OCI-M1 (cell line): ENCODE measurements around the gene HAUS7.

Experiments
- DNase-seq: peaks from one replicate; lab custom pipeline; 2025; lab: John Stamatoyannopoulos, UW

The HAUS7 gene

DNA sequence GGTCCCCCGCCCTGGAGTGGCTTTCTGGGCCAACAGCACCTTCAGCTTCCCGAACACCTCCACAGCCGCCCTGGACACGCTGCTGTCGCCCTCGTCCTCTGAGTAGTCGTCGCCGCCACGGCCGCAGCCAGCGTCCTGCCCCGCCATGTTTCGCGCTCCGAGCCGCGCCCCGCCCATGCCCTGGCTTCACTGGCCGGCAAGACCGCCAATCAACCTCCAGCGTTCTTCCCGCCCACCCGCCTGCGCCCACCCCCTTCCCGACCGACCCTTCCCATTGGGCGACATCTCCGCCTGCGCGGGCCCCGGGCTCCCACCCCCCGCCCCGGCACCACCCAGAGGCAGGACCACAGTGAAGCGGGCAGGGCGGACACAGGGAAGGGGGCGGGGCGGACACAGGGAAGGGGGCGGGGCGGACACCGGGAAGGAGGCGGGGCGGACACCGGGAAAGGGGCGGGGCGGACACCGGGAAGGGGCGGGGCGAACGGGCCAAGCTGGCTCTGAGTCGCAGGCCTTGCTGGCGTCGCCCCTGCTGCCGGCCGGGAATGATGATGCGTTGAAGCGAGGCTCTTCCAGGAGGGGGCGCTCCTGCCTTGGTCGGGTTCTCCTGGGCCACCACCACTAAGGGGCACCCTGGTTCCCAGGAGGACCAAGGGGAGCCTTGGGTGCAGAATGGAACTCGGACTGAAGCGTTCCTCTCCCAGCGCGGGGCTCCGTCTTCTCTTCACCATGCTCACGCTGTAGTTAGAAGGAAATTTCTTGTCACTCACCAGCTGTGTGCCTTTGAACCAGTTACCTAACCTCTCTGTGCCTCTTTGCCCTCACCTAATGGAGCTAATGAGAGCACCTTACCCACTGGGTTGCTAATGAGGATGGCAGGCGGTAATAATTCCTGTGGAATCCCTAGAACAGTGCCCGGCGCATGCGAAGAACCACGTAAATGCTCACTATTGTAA, at the start of gene HAUS7:
Gene HAUS7, minus strand, starts transcription at position 166 of the 953 bp plus-strand sequence. Its CDS starts 19 bp downstream, at position 147.
- DNase-seq, result peak; percentile 94

DNA sequence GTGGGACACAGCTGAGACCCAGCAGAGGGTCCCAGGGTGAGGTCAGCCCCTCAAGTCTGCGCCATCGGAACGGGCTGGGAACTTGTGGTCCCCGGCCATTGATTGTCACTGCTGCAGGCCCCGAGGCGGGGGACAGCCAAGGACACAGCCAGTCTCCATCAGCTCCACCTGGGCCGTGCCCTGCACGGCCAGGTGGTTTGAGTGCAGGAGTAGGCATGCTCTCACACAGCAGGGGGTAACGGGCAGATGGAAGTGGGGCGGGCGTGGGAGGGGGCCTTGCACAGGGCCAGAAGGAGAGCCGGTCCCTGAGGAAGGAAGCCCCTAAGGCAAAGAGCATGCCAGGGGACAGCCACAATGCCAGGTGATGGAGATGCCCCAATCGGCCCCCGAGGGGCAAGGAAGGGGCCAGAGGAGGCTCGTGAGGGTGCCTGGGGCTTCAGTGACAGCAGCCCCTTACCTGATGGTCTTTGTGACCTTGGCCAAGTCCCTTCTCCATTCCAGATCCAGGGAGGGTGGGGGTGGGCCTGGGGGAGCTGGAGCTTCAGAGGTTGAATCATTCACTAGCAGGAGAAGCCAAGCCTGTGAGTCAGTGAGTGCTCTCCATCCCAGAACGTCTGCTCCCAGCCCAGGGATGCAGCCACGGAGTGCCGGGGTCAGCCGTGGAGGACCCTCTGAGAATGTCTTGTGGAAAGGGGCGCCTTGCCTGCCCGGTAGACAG, 49.4 kb upstream of the HAUS7 start:
- DNase-seq, result no peak

DNA sequence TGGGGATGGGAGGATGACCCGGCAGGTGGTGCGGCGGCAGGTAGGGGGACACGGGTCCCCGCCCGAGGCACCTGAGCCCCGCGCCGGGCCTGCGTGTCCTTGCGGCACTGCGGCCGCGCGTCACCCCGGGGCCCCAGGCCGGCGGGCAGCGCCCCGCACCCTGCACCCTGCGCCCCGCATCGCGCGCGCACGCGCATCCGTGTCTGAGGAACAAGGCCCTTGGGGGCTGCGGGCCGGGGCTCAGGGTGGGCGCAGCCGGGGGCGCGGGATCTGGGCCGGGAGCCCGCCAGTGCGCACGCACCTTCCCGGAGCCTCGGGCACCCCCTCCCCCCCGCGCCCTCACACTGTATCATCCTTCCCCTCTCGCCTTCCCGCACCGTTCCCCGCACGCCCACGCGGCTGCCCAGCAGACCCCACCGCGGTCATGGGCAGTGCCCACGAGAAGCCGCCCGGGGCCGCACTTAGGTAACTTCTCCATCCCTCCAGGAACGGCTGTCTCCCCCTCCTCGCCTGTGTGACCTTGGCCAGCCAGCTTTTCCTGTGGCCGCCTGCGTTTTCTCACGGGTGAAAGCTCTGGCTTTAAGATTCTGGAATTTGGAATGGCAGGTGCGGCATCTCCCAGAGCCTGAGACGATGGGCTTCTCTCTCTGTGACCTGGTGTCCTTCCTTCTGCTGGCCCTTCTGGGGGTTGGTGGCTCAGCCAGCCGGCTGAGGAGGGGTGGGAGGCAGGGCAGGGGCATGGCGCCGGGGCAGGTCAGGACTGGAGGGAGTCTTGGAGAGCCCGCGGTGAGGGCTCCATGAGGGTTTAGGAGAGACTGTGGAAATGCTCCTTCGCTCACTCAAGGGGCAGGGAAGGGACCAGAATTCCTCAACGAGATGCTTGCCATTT, 47.8 kb upstream of the HAUS7 start:
- DNase-seq, result no peak

DNA sequence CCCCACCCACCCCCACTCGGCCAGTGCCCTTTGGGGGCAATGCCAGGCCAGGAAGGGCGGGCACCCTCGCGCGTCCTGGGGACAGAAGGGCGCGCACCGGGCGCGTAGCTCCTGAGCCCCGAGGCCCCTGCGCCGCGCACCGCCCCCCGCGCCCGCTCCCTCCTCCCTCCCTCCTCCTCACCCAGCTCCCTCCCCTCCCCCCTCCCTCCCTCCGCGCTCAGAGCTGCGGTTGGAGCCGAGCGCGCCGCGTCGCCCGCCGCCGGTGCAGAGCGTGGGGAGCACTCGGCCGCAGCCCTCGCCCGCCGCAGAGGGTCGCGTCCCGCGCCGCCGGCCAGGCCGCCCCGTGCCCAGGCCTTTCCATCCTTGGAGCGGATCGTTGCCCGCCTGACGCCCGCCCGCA, 47.0 kb upstream of the HAUS7 start, which contains the start of gene ATP2B3:
Gene ATP2B3, plus strand, starts transcription at position 220 of the 400 bp plus-strand sequence. CDS start 18,606 bp downstream, outside the sequence.
- no peak for DNase-seq

DNA sequence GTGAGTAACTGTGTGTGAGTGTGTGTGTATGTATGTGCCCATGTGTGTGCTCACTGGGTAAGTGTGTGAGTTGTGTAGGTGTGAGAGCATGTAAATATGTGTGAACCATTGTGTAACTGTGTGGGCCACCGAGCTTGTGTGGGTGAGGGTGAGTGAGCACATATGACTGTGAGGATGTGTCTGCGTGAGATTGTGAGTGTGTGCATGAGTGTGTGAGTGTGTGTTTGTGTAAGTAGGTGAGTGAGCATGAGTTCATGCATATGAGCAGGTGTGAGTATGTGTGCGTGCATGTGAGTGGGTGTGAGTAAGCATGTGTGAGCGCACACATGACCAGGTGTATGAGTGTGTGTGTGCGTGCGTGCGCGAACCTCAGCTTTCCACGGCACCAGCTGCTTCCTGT, 45.7 kb upstream of the HAUS7 start:
- no peak for DNase-seq

DNA sequence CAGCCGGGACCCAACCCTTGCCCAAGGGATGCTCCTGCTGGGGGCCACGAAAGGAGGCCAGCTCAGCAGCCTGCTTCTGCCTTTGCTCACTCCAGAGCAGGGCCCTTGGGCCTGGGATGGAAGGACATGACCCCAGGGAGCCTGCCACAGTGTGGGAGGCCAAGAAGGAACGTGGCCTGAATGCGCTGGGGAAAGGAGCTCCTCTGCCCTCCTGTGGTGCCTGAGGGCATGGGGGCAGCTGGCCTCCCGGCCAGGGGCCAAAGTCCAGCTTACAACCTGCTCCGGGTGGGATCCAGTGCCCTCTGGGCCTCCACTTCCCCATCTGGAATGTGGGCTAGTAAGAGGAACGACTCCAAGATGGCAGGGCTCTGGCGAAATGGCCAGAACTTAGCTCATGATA, 45.1 kb upstream of the HAUS7 start:
- DNase-seq, result no peak

DNA sequence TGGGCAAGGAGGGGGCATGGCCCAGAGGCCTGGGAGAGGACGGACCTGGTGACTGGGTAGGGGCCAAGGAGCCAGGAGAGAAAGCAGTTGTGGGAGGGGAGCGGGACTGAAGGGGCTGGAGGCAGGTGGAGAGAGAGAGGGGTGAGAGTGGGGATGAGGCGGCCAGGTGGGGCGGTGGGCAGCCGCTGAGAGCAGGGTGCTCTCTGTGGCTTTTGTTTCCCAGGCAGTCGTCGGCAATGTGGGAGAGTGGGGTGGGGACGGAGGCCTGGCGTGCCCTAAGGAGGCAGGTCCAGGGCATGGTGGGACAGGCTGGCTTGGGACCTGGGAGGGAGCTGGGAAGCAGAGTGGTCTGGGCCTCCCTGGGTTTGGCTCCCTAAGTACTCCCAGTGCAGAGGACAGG, 43.9 kb upstream of the HAUS7 start:
- DNase-seq, result no peak

DNA sequence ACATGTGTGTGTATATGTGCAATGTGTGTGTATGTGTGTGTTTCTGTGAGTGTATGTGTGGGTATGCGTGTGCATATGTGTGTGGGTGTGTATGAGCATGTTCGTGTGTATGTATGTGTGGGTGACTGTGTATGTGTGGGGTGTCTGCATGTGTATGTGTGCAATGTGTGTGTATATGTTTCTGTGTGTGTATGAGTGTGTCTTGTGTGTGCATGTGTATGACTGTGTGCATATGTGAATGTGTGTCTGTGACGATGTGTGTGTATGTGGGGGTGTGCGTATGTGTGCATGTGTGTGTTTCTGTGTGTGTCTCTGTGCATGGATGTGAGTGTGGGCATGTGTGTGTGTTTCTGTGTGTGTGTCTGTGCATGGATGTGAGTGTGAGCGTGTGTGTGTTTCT, 42.9 kb upstream of the HAUS7 start:
- DNase-seq, result no peak

DNA sequence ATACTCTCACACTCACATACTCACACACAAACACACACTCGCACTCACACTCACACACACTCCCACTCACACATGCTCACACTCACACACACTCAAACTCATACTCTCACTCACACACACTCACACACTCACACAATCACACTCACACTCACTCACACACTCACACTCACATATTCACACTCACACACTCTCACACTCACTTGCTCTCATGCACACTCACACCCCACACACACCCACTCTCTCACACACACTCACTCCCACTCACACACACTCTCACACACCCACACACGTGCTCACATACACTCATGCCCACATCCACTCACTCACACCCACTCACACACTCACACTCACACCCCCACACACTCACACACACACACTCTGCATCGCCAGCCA, 42.1 kb upstream of the HAUS7 start:
- no peak for DNase-seq

DNA sequence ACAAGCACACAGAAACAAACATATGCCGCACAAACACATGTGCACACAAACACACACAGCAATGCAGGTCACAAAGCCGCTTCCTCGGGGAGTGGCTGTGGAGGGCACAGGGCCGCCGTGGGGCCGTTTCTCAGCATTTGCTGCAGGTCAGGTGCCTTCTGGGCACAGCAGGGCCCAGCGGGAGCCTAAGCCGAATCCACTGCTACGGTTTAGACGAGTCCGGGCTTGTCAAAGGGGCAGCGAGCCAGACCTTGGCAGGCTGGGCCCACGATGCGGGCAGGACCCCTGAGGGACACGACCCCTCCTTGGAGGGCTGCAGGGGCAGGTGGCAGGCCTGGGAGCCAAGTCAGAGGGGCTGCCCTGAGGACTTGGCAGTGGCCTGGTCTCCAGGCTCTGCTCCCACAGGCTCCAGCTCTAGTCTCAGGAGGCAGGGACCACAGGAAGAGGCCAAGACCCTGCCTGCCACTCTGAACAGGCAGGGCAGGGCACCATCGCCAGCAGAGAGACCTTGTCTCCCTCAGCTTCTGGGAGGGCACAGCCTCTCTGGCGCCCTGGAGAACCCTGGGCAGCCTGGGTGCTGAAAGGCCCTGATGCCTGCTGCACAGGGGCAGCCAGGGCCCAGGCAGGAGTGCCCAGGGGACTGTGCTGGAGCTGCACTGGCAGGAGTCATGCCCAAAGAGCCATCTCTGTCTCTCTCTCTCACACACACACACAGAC, 41.6 kb upstream of the HAUS7 start:
- DNase-seq, result no peak

DNA sequence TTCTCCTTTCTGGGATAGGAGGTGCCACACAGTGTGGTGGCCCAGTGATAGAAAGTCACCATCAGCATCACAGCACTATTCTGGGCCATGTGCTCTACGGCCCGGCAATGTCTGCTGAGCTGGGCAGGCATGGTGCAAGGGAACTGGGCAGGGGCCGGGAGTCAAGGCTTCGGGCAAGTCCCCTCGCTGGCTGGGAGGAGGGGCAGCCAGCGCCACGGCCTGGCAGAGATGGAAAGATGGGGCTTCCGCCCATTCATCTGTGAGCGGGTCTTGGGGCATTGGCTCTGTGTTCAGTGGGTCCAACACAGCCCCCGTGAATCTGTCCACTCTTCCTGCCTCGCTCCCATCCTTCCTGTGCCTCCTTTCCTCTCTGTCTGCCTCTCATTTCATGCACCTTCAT, 40.0 kb upstream of the HAUS7 start:
- no peak for DNase-seq

DNA sequence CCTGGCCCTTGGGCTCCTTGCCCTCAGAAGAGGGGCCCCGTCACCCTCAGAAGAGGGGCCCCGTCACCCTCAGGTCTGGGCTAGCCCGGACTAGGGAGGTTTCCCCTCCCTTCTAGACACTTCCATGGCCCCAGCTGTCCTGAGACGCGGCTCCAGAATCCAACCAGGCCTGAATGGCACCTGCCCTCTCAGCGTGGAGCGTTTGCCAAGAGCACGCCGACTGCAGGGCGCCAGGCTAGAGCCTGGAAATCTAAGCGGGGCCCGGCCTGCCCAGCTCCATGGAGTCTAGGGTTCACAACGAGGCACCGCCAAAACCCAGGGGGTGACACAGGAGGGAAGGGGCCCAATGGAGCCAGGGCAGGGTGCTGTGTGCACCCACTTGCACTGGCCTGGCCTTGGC, 39.2 kb upstream of the HAUS7 start:
- no peak for DNase-seq

DNA sequence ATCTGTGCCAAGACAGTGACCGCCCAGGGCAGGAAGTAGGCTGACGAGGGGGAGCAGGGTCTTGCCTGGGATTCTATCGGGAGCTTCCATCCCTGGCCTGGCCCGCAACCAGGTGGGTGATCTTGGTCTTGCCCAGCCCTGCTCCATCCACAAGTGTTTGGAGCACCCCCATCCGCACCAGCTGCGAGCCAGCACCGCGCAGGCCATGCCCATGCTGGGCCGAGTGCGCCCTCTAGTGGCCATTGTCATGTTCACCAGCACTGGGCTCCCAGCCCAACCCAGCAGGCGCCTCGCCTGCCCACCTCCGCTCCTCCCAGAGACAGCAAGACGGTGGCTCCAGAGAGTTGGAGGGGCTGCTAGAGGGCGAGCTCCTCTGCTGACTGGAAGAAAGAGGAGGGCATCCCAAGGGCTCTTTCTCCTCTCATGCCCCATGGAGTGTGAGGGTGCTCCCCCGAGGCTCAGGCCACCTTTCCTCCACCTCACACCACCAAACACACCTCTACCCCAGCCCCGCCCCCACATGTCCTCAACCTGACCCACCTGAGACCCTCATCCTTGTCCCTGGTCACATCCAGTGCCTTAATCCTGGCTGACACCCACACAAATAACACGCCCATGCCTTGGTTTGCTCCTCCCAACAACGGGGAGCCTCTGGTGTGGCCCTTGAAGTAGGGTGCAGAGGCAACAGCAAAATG, 37.3 kb upstream of the HAUS7 start:
- peak; percentile 76 for DNase-seq

DNA sequence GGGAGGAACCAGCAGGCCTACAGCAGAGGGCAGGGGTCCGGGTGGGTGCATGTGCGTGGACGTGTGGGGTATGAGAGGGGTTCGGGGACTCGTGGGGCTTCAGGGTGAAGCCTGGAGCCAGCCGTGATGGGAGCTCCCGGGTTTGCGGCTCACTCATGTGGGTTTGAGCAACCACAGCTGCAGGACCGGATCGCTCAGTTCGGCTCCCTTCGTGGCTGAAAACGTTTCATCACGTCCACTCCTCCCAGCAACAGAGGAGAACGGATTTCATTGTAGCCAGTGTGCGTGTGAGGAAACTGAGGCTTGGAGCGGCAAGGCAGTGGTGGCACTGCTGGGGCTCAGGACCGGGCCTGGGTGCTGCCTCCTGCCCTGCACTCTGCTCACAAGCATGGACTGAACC, 35.0 kb upstream of the HAUS7 start:
- DNase-seq, result no peak

DNA sequence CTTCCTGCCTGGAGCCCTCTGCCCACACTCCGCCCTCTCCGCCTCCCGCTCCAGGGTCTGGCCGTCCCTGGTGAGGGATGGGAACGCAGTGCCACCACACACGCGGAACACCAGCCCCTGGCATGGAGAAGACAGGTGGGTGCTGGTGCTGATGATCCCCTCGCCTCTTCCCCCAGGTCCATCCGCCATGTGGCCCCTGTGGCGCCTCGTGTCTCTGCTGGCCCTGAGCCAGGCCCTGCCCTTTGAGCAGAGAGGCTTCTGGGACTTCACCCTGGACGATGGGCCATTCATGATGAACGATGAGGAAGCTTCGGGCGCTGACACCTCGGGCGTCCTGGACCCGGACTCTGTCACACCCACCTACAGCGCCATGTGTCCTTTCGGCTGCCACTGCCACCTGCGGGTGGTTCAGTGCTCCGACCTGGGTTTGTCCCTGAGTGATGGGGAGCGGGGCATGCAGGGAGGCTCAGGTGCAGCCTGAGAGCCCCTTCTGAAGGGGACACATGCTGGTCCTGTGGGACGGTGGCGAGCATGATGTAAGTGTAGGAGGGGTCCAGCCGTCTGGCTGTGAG, 34.2 kb upstream of the HAUS7 start:
- no peak for DNase-seq

DNA sequence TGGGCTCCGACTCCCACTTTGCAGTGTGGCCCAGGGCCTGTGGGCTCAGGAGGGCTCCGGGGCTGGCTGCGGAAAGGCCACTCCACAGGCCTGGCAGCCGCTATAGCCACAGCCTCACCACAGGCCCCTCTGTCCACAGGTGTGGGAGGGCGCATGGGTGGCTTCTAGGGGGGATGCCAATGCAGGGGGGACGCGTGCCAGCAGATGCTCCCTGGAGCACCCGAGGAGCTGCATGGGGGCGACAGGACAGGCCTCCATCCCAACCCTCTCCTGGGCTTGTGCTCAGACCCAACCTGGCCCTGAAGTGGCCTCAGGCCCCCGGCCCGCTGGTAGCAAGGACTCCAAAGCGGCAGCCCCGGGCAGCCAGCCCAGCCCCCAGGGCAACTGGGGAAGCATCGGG, 32.4 kb upstream of the HAUS7 start:
- no peak for DNase-seq

DNA sequence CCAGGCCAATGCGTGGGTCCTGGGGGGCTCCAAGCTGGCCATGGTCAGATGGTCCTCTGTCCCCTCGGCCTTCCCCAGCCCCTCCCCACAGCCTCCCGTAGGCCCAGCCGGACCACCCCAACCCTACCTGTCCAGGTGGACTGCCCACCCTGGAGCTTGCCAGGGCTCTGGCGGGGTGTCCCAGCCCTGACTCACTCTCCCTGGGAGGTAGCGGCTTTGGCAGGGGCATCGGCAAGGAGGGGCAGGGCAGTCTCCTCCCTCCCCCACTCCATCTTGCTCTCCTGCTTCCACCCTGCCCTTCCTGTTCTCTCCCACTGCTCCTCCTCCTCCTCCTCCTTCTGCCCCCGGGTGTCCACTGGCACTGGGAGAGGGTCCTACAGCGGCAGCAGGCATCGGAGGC, 31.8 kb upstream of the HAUS7 start:
- DNase-seq, result no peak

DNA sequence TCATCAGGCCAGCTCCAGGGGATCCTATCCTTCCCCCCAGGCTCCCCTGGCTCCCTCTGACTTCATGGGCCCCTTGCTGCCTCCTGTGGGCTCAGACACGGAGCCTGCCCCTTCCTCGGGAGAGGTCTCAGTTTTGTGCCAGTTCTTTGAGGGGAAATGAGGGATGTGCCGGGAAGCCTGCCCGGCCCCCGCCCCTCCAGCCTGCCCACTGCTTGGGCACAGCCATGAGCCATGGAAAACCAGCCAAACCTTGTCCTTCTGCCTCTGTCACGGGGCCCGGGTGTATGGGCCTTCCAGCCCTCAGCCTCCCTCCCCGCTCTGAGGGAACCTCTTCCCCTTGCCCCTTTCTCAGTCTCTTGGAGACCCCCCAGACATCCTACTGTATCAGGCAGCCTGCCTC, 31.2 kb upstream of the HAUS7 start:
- no peak for DNase-seq

DNA sequence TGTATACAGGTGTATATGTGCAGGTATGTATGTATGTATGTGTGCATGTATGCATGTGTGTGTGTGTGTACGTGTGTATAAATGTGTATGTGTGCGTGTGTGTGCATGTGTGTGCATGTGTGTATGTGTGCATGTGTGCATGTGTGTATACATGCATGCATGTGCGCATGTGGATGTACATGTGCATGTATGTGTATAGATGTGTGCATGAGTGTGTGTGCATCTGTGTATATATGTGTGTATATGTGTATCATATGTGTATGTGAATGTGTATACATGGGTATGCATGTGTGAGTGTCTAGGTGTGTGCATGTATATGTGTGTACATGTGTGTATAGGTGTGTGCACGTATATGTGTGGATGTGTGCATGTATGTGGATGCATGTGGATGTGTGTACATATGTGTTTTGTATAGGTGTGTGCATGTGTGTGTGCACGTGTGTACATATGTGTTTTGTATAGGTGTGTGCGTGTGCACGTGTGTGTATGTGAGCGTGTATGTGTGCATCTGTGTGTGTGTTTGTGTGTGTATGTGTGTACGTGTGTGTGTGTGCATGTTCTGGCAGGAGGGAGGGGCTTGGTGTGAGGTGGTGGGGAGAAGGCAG, 30.4 kb upstream of the HAUS7 start:
- DNase-seq, result no peak

DNA sequence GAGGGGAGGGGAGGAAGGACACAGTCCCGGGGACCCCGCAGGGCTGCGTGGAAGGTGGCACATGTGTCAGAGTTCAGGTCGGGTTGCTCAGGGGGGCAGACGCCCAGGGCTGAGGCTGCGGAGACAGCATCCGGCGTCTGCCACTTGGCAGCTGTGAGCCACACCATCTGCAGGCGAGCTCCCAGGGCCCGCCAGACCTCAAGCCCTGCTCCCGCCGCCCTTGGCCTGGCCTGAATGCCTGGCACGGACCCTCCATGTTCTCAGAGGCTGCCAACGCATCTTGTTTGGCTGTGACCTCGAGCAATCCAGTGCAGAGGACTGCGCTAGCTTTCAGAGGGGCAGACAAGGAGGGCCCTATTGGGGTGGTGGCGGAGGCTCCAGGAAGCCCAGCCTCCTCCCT, 29.5 kb upstream of the HAUS7 start:
- DNase-seq, result no peak
